HS-5 (cell line): ENCODE data around the gene CACNB2.

Source experiments
- DNase-seq: peaks from one replicate; pipeline ENCODE4 v3.0.0-alpha.2; 2012; ENCODE audit warnings: low read depth

CACNB2 gene

DNA sequence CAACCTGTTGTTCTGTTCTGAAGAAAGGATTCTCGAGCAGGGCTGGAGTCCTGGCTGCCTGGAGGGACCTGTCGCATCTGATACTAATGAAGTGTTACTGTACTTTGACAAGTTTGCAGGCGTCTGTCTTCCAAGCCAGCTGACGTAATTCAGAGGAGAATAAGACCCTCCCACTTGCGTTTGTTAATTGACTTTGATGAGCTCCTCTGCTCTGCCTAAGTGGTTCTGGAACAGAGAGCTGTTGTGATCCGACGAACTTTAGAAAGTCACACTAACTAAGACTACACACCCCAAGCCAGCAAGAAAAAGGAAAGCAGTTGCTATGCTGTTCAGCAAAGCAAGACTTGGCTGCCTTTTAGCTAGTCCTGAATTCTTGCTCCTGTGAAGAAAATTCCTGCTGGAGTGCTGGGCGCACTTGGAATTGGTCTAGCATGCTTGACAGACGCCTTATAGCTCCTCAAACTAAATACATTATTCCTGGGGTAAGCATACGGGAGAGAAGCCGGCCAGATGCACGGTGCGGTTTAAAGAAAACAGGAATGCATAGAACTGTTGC, 200.3 kb downstream of the CACNB2 start:
- DNase-seq: no peak

DNA sequence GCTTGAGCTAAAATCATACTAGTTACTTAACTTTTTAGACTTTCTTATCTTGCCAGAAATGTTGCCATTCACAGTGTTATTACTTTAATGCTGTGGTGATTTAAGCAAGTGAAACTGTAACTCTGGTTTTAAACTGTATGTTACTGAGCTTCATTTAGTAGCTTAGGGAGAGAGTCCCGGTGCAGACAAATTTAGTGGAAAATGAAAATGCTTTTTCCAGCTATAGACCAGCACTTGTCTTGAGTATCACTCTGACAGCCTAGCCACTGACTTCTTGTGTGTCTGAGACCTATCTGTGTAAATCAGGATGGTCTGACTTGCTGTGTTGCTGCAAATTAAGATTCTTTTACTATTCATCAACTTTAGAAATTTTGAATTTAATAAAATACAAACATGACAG, 200.8 kb downstream of the CACNB2 start:
- no peak for DNase-seq

DNA sequence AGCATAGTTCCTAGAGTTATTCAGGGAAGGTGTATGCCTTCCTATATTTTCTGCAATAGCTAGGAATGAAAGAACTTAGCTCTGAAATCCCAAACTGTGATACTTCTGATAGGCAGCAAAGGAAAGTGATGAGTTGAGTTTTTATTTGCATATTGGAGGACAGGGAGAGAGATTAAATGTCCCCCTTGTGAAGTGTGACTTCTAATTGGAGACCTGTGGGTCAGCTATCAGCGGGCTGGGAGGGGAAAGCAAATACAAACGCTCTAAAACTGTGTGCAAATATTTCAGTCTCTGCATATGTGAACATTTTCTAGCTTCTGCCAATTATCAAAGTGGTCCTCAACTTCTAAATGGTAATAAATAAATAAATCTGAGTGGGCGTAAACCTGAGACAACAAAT, 203.3 kb downstream of the CACNB2 start:
- no peak for DNase-seq

DNA sequence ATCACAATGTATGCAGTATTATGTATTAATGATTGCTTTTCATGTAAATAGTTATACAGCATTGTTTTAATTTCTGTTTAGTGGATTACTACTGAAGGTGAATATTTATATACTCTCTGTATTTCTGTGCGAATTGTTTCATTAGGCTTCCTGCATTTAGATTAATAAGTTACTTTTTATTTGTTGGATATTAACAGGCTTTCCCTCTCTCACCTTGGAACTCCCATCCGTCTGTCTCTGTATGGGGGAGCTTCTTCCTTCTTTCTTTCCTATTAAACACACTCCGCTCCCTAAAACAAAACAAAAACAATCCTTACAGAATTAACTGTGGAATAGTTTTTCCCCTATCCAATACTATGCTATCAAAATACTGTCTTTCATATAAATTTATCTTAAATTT, 205.1 kb downstream of the CACNB2 start:
- DNase-seq: no peak

DNA sequence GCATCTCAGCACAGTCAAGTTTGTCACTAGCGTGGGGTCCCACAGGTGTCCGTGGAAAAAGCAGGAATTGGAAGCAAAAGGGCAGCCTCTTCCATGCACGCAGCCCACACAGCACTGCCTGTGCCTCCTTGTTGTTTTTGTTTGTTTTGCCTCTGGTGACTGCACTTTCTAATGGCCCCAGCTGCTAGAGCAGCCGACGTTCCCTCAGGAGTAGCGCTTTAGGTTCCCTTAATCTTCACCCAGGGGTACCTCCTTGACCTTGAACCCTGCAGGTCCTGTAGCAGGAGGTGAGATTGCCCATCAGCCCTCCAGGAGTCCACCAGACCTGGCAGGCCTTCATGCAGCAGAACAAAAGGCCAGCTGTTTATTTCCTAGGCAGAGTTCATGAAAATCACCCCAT, 210.1 kb downstream of the CACNB2 start:
- no peak for DNase-seq

DNA sequence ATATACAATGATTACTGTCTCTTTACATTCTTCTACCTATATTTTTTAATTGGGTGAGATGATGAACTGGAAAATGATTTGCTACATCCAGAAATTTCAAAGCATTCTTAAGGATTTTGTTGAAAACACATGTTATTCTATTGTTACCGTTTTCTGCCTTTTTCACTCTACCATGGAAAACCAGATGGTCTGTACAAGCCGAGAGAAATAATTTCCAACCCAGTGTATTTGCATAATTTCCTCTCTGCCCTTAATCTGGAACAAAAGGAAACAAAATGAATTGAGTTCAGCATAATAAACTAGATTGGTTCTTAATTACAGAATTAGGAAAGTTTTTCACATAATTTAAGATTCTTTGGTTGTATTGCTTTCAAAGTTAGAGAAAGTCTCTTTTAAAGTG, 211.2 kb downstream of the CACNB2 start:
- DNase-seq: no peak

DNA sequence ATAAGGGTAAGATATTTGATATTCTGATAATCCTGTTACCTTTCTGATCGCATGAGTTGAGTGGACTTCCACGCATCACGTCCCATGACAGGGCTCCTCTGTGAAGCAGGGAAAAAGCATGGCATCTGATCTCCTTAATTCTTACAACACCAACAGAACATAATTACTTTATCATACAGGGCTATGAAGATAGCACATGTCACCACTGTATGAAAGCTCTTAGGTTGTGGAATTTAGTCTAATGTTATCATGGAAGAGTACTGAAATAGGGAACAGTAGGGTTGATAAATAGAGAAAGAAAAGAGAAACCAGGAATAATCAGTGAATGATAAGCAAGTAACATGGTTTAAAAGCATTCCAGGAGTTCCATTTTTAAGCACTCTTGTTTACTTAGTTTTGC, 212.0 kb downstream of the CACNB2 start:
- DNase-seq: no peak

DNA sequence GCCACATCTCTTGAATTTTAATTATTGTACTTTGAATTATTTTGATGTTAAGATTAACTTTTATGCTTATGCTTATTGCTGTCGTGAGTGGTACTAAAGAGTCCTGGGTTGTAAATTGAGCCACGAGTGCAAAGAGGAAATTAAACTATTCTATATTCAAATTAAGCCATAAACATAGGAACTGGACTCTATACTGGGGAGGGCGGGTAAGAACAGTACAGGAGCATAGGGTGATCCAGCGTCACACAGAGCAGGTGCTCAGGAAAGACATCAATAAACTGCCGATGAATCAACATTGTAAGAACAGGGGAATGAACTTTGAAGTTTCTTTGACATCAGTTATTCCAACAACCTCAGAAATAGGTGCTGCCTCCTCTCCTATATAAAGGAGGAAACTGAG, 219.6 kb downstream of the CACNB2 start:
- DNase-seq: no peak

DNA sequence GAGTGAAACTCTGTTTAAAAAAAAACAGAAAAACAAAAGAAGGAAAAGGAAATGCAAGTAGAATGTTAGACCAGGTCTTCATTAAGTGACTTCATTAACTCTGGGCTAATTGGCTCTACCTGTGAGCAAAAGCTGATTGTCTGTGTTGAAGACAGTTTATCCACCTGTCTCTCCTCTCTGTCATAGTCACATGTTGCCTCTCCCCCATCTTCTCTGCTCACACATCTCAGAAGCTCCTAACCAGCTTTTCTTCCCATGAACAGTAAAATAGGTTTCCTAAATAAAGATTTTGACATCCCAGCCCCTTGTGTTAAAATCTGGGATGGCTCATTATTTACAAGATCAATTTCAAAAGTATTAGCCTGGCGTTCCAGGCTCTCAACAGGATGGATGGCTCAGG, 222.7 kb downstream of the CACNB2 start:
- DNase-seq: no peak

DNA sequence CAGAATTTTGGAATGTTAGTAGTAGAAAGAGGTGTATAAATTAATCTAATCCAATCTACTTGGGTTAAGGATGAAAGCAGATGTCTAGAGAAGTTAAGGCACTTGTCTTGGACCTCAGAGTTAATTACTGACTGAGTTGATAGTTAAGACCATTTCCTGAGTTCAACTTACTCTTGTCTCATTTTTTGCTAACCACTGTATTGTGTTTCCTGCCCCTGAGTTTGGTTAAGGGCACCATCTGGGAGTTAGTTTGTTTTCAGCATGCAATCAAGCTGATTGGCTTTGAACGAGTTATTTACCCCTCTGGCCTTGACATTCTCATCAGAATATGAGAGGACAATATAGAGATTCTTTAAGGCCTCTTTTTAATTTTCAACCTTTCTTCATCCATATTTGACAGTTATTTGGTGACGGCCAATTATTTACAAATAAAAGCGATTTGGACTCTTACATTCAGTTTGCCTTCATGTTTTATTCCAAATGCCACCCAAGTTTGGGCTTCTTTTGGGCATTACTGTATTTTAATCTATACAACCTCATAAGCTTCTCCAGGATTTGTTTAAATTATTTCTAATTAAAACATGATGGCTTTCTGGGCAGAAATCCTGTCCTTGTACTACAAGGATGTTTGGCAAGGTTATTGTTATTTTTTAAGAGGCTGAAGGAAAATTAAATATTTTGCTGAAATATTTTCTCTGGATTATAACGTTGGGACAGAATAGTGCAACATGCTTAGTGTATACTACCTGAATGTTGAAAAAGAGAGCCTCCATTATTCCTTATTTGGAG, 225.0 kb downstream of the CACNB2 start:
- DNase-seq: no peak

DNA sequence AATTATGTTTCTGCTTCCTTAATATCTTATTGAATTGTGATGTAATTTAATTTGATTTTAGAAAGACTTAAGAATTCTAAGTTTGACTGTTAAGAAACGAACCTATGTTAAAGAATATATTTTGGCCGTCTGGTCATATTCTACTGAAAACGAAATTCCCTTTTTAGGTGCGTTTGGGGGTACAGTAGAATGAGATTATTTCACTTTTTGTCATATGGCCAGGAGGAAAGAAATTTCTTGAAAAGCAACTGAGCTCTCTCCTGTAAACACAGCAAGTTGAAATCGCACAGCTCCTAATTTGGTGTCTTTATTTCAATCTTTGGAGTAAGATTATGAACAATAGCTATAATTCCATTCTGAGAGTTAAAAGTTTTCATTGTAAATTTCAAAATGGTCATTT, 227.6 kb downstream of the CACNB2 start:
- no peak for DNase-seq

DNA sequence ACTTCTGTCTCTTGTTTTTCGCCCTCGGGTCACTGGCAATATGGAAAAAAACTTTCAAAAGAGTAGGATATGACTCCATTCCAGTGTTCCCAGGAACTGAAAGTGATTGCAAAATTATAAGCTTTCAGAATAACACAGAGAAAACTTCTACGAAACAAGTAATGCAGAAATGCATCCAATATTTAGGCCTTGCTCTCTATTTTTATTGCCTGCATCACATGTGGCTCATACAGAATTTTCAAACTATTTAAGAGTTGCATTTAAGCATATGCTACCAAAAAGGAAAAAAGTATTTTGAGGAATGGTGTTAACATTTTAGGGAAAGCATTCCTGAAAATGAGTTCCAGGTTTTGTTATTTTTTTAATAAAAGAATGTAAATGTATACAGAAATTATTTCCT, 228.0 kb downstream of the CACNB2 start:
- DNase-seq: no peak

DNA sequence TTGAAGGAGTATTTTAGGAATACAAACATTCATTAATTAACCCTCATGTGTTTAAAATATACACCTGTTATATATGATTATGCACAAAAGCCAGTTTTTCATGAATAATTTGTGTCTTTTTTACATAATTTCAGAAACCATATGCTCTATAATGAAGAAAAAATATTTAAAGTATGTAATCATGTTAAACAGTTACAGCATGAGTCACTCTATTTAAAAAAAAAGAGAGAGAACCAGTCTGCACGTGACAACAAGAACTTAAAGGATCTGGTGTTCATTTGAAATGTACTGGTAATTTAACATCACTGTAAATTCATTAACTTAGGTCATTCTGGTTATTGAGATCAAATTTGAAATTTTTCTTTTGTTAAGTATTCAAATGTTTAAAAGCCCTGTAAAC, 228.5 kb downstream of the CACNB2 start:
- DNase-seq: peak; percentile 11

DNA sequence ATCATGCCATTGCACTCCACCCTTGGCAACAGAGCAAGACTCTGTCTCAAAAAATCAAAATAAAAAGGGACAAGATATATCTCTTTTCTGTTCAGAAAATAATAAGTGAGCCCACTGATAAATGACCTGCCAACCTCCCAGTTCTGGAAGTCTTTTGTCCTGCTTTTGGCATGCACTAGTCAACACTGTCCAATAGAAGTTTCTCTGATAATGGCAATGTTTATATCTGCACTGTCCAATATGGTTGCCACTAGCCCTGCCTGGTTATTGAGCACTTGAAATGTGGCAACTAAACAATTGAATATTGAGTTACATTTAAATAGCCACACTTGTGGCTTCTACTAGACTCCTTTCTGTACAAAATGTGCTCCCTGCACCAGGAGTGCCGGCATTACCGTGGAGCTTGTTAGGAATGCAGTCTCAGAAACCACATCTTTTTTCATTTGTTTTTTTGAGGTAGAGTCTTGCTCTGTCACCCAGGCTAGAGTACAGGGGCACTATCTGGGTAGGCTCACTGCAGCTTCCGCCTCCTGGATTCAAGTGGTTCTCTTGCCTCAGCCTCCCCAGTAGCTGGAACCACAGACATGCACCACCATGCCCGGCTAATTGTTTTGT, 229.7 kb downstream of the CACNB2 start:
- no peak for DNase-seq

DNA sequence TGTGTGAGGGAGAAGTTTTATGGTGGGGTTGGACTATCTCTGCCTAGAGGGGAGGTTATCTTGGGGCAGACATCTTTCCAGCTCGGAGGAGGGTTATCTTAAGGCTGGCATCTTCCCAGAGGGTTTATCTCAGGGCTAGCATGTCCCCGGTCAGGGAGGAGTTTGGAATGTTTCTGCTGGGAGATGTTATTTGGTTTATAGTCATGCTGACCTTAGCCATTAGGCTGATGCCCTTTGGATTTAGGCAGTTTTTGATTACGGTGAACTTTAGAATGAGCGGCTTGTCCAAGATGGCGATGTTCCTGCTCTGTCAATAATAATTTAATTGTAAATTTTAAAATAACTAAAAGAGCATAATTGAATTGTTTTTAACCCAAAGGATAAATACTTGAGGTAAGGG, 236.4 kb downstream of the CACNB2 start:
- DNase-seq: no peak

DNA sequence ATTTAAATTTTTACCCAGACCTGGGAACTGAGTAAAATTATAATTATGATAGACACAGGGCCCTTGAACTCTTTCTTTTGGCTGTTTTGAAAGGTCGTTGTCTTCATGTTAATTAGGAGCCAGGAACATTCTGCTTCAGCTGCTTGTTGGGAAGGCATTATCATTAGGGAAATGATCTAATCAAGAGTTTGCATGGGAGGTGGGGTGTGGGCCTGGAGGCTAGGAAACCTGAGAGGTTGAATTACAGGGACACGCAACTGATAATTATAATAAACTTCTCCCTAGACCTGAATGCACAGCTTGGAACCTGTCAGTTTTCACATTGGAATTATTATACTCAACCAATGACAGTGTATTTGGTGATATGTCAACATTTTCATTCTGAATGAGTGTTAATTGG, 237.7 kb downstream of the CACNB2 start:
- no peak for DNase-seq

DNA sequence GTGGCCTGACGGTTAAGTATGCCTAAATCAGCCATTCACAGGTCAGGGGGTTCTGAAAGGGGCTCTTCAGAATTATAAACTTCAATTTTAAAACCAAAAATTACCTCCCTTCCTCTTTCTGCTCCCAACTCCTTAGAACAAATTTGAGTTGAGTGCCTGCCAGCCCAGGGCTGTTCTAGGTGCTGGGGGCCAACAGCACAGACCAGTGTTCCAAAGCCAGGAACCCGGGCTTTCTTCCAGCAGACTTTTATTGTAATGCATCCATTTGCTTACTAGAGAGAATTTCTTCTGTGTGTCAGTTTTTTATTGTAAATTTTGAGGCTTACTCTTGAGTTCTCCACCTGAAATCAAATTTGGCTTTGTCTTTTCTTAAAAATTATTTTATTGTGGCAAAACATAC, 238.5 kb downstream of the CACNB2 start:
- no peak for DNase-seq

DNA sequence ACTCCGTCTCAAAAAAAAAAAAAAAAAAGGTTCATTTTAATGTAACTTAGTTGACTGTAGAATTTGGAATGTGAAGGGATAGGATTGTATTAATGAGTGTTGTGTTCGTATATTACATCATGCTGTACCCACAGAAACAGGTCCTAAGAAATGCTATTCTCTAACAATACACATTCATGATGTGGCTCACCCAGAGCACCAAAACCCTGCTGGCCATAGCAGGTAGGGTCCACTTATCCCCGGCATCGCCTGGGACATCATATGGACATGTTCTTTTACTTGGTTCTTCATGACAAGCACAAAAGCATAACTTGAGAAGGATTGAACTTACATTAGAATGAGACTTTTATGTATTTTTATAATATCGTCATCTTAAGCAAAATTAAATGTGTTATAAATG, 241.5 kb downstream of the CACNB2 start:
- DNase-seq: no peak

DNA sequence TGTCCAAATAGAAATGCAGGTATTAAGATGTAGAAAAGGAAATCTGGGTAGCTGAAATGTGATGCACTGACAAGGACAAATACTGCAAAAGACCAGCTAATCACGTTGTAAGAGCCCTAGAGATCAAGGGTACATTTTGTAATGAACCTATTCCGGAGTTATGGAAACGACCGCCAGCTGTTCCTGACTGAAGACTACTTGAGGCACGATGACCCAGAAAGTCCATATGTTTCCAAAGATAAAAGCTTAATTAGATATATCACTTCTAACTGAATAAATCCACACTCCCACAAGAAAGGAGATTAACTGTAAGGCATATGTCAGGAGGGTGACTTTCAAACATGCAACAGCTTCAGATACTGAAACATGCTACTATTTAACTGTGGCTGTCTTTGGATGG, 257.7 kb downstream of the CACNB2 start:
- no peak for DNase-seq

DNA sequence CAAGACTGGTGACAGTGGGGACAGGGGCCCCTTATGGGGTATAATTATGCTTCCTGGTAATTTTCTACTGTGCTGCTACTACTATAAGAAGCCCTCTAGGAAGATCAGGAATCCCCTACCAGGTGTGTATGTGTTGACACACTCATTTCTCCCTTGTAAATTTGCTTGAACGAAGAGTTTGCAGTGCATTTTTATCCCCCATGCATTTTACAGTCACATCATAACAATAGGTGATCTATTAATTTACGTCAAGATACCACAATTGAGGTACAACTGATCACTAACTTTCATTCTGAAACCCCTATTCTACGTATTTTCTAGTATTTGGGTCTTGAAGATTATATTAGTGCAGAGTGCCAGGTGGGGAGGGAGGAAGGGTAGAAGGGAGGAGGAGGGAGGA, 258.9 kb downstream of the CACNB2 start:
- DNase-seq: no peak

DNA sequence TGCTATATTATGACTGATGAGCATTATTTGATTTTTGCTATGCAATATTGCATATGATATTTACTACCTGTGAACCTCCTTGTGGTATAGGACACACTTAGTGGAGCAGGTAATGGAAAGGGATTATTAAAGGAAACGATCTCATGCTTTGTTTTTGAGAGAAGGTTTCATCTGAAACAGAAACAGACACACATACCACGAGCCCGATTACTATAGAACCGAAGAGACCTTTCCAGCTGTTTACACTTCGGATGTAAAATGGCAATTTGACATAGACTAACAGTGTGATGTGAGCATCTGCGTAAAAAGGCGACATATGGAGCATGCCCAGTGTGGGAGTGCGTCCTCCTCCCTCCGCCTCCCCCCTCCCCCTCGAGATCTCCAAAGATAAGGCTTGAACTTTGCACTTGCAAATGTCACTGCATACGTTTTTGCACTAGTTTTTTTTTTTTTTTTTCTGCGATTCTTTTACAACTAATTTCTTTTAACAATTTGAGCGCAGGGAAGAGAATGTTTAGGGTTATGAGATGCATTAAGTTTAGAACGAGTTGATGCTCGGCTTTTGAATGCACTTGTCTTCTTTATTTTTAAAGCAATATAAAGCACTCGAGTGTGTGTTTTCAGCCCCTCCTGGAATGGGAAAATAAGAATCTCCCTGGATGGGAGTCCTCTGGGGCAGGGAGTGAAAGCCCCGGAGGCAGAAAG, 260.1 kb downstream of the CACNB2 start:
- DNase-seq: no peak

DNA sequence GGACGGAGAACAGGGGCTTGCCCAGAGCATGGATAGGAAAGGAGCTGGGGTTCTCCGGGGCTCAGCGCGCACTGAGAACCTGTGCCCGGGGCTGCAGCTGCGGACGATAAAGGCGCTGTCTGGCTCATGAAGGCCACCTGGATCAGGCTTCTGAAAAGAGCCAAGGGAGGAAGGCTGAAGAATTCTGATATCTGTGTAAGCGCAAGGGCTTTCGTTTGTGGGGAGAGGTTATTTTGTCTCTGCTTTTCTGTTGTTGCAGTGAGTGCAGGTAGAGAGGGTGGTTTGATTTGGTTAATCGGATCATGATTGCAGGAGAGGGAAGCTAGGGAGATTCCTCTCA, 260.7 kb downstream of the CACNB2 start:
- DNase-seq: no peak
